ENCODE results near the gene CYB561D1. TPM values are rescaled to one million over a fixed set of nuclear protein-coding genes. Genes with fewer than 3 reads are reported as not detected.

The CYB561D1 gene, protein sequence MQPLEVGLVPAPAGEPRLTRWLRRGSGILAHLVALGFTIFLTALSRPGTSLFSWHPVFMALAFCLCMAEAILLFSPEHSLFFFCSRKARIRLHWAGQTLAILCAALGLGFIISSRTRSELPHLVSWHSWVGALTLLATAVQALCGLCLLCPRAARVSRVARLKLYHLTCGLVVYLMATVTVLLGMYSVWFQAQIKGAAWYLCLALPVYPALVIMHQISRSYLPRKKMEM
- total RNA-seq = 5.4 and 6.5 TPM in 2 replicates

DNA sequence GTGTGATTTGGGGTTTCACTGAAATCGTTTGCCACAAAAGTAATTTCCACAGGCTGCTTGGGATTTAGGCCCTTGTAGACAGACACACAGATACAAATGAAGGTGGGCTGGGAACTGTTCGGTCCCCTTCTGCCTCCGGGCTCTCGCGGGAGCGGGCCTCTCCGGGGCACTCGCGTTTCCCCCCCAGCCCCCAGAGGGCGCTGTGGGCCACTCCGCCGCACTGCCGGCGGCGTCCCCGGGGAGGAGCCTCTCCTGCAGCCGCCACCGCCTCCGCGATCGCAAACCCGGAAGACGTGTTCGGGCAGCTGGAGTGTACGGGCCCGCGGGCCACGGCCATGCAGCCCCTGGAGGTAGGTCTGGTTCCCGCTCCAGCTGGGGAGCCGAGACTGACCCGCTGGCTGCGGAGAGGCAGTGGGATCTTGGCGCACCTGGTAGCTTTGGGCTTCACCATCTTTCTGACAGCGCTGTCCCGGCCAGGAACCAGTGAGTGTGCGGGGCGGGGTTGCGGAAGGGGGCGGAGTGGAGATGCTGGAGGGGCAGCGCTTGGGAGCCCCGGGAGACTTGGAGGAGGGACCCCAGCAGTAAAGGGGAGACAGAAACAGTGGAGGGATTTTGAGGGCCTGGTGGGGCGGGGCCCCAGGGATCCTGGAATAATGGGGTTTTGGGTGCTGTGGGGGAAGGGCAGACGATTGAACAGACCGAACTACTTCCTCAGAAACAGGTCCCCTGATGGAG, at the start of gene CYB561D1:
Gene CYB561D1, plus strand, starts transcription at position 290 of the 735 bp plus-strand sequence. Its CDS starts 46 bp downstream, at position 336.

DNA sequence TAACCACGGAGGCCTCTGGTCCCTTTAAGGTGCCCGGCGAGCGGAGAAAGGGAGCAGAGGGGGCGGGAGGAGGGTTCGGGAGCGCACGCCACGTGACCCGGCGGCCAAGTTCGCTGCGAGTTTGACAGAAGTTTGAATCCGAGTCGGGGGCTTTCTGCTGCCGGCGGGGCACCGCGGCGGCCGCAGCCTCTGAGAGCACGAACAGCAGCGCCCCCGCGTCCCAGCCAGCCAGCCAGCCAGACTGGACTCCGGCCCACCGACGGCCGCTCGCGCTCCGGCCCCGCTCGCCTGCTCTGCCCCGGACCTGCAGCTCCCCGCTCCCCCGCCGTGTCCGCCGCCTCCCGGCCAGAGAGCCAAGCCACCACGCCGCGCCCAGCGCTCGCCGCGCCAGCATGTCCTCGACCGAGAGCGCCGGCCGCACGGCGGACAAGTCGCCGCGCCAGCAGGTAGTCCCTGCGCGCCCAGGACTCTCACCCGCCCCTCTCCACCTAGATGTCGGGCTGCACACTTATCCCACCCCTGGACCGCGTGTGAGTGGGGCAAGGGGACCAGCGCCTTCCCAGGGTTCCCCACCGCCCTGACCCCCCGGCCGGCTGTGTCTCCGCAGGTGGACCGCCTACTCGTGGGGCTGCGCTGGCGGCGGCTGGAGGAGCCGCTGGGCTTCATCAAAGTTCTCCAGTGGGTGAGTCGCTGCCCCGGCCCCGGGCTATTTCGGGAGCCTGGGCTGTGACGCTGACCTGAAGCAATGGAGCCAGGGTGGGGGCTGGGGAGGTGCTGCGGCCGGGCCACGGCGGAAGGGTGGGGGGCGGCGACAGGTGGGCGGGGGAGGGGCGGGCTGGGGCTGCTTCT, 27.2 kb upstream of the CYB561D1 start, which contains the start of gene SYPL2:
Gene SYPL2, plus strand, starts transcription at position 95 of the 849 bp plus-strand sequence. Its CDS starts 298 bp downstream, at position 393.

DNA sequence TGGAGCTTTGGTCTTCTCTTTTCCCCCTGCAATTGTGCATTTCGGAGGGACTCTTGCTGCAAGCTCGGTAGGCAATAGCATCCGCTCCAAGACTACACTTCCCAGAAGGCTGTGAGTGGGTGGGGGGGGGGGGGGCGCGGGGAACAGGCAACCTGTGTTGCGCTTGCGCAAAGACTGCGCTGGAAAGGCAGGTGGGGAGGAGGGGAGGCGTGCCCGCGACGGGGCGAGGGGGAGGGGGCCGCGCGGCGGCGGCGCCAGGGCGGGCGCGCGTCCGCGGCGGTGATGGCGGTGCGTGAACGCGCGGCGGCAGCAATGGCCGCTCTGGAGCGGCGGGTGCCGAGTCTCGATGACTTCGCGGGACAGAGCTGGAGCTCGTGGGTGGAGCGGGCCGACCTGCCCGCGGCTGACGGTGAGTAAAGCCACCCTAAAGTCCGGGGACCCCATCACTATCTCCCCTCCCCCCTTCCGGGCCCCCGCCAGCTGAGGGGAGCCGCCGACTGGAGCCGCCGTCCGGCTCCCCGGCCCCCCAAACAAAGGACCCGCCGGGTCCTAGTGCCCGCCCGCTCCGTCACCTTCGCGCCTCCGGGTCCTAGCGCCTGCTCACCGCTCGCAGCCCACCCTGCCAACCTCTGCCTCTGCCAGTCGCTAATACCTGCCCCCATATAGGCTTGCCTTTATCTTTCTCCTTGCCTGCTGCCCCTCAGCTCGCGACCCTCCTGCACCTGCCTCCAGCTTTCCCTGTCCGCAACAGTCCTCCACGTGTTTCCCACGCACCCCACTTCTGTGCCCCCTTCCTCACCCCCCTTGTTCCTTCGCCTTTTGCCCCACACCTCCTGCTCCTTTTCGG, 10.0 kb upstream of the CYB561D1 start, which contains the start of gene ATXN7L2:
Gene ATXN7L2, plus strand, starts transcription at position 234 of the 847 bp plus-strand sequence. Its CDS starts 49 bp downstream, at position 283.

DNA sequence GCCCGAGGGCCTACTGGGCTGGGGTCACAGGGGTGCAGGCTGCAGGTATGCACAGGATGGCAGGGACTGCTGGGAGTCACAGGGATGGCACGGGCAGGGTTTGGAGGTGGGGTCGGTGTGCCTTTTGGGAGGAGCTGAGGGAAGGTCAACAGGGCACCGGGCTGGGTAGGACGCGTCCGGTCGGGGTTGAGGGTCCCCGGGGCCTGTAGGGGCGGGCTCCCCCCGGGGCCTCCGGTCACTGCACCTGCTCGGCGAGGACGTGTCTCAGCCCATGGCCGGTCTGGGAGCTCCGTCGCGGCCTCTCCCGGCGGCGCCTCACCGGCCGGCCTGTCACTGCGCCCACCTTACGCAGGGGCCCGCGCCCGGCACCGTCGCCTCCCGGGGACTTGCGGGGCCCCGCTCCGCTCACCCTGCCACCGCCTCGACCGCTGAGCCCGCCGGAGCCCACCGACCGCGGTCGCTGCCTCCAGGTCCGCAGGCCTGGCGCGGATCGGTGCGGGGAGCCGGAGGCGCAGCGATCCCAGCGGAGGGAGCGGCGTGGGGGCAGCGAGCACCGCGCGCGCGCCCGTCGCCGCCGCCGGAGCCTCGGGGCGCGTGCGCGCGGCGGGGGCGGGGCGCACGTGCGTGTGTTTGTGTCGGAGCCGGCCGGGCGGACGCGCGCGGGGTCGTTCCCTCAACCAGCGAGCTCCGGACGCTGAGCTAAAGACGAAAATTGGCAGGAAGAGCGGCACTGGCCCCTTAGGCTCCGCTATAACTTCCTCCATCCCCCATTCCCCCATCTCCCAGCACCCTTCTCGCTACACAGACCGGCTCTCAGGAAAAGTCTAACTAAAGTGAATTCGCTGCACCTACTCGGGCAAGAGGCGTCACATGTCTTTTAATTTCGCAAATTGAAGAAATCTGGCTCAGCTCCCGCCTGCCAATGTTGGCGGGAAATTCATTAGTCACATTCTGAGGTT, 15.6 kb downstream of the CYB561D1 start, which contains the start of gene AMIGO1:
Gene AMIGO1, minus strand, starts transcription at position 552 of the 959 bp plus-strand sequence. CDS start 815 bp downstream, outside the sequence.

DNA sequence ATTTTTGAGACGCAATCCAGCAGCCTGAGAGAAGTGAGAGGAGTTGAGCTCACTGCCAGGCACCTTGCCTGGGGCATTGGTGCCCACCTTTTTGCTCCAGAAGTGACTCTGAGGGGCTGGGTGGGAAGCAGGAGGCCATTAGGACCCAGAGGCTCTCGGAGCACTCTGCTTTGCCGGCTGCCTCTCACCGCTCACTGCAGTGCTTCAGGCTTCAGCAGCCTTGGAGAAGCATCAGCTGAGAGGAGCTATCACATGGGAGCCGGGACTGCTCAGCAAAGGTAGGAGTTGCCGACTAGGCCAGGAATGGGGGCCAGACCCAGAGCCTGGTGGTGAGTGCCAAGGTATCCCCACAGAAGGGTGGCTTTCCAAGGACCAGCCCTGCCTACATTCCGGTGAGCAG, 45.8 kb downstream of the CYB561D1 start, which contains the start of gene GPR61:
Gene GPR61, plus strand, starts transcription at position 197 of the 400 bp plus-strand sequence. CDS start 3,151 bp downstream, outside the sequence.

DNA sequence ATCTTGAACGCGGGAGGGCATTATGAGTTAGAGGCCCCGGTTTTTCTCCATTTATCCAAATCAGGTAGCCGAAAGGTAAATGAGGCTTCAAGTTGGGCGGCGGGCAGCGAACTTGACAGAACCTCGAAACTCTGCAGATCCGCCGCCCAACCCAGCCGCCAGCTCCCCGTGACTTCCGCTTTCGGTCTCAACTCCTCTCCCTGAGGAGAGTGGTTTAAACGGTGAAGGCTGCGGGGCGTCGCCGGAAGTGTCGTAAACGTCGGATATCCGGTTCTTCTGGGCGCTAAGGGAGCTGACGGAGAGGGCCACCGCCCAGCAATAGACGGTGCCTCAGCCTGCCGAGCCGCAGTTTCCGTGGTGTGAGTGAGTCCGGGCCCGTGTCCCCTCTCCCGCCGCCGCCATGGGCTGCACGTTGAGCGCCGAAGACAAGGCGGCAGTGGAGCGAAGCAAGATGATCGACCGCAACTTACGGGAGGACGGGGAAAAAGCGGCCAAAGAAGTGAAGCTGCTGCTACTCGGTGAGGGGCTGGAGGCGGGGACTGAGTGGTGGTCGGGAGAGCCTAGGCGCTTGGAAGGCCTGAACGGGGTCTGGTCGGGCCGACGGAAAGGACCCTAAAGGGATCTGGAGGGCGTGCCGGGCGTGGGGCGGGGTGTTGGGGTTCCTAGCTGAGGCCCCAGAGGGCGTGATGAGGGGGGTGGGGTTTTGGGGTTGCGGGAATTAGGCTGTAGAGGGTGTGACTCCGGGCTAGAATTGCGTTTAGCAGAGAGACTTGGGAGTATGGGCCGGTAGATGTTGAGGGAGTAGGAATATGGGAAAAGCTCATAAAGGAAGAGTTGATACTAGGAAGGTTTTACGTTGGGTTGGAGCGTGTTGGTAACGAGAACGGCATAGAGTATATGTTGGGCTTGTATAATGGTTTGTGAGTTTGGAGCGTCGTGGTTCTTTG, 54.7 kb downstream of the CYB561D1 start, which contains the start of gene GNAI3:
Gene GNAI3, plus strand, starts transcription at position 295 of the 947 bp plus-strand sequence. Its CDS starts 106 bp downstream, at position 401.

Other genes starting within 250 kb of the CYB561D1 start
- gene CELSR2, start 244.6 kb upstream of the CYB561D1 start, total RNA-seq = 1.00 and 3.4 TPM in 2 replicates
- 6.4 and 17.3 TPM in 2 replicates for gene PSRC1, start 210.9 kb upstream of the CYB561D1 start, total RNA-seq
- not detected in 2 replicates for gene MYBPHL, start 187.1 kb upstream of the CYB561D1 start, total RNA-seq
- 5.8 and 12.6 TPM in 2 replicates for gene SORT1, start 96.2 kb upstream of the CYB561D1 start, total RNA-seq
- 57.1 and 72.8 TPM in 2 replicates for gene PSMA5, start 67.6 kb upstream of the CYB561D1 start, total RNA-seq
- gene SYPL2, start 27.5 kb upstream of the CYB561D1 start, total RNA-seq = 0.75 and 1.3 TPM in 2 replicates
- 1.9 and 2.1 TPM in 2 replicates for gene ATXN7L2, start 10.2 kb upstream of the CYB561D1 start, total RNA-seq
- 0.77 and 2.5 TPM in 2 replicates for gene AMIGO1, start 15.6 kb downstream of the CYB561D1 start, total RNA-seq
- 0.11 and 0.25 TPM in 2 replicates for gene GPR61, start 45.8 kb downstream of the CYB561D1 start, total RNA-seq
- 16.5 and 23.9 TPM in 2 replicates for gene GNAI3, start 54.5 kb downstream of the CYB561D1 start, total RNA-seq
- 0.33 TPM in 1 of 2 replicates, not detected in the other for gene GNAT2, start 125.5 kb downstream of the CYB561D1 start, total RNA-seq
- 71.5 and 76.5 TPM in 2 replicates for gene AMPD2, start 125.7 kb downstream of the CYB561D1 start, total RNA-seq
- 14.4 and 14.6 TPM in 2 replicates for gene GSTM4, start 162.0 kb downstream of the CYB561D1 start, total RNA-seq
- 10.5 and 24.7 TPM in 2 replicates for gene GSTM2, start 174.0 kb downstream of the CYB561D1 start, total RNA-seq
- gene GSTM1, start 193.7 kb downstream of the CYB561D1 start, total RNA-seq = 0.37 and 15.3 TPM in 2 replicates
- 1.00 and 1.5 TPM in 2 replicates for gene GSTM5, start 218.2 kb downstream of the CYB561D1 start, total RNA-seq
- gene GSTM3, start 246.9 kb downstream of the CYB561D1 start, total RNA-seq = 43.3 and 140 TPM in 2 replicates